CD4-positive, alpha-beta T cell treated with Interleukin-12 subunit alpha and Interleukin-12 subunit beta, for 1 hour (primary cell): Measurements from ENCODE around the gene TRAPPC1.
A peak's percentile ranks its signal among the peaks of the same experiment; 100 is the strongest.
"Not testable (repeated sequence)": the region's sequence is repeated elsewhere in the genome, so short reads cannot be mapped to it uniquely, and the experiment has no call there.

Experiments
- DNase-seq: peaks from one replicate; pipeline ENCODE4 v3.0.0-alpha.2; 2020

The TRAPPC1 gene

GRCh38 chr17:7931709-7932482 lies at the start of gene TRAPPC1, which contains the start of gene CNTROB:
TSS of gene TRAPPC1 (minus strand) at chr17:7931946. CDS start at chr17:7931829, 117 bp downstream.
TSS of gene CNTROB (plus strand) at chr17:7932206. CDS start at chr17:7933080, 874 bp downstream.
- DNase-seq: peak; percentile 100

GRCh38 chr17:7977805-7978204 lies 46.1 kb upstream of the TRAPPC1 start:
- no peak for DNase-seq

- no peak for DNase-seq
Measured at GRCh38 chr17:7977039-7977438, 45.3 kb upstream of the TRAPPC1 start.

- no peak for DNase-seq
Measured at GRCh38 chr17:7974638-7975131, 42.9 kb upstream of the TRAPPC1 start.

- DNase-seq: no peak
Measured at GRCh38 chr17:7972131-7972785, 40.5 kb upstream of the TRAPPC1 start.

- DNase-seq: no peak
Measured at GRCh38 chr17:7971651-7972050, 39.9 kb upstream of the TRAPPC1 start.

GRCh38 chr17:7969433-7969832 lies 37.7 kb upstream of the TRAPPC1 start:
- DNase-seq: no peak

GRCh38 chr17:7967751-7968150 lies 36.0 kb upstream of the TRAPPC1 start:
- no peak for DNase-seq

GRCh38 chr17:7961421-7961820 lies 29.7 kb upstream of the TRAPPC1 start:
- DNase-seq: no peak

- no peak for DNase-seq
Measured at GRCh38 chr17:7959503-7960253, 27.9 kb upstream of the TRAPPC1 start.

GRCh38 chr17:7956228-7956965 lies 24.7 kb upstream of the TRAPPC1 start:
- DNase-seq: no peak

- no peak for DNase-seq
Measured at GRCh38 chr17:7955414-7956227, 23.9 kb upstream of the TRAPPC1 start.

- DNase-seq: not testable (repeated sequence)
Measured at GRCh38 chr17:7953266-7953665, 21.5 kb upstream of the TRAPPC1 start.

- peak; percentile 16 for DNase-seq
Measured at GRCh38 chr17:7951143-7951792, 19.5 kb upstream of the TRAPPC1 start.

GRCh38 chr17:7950578-7950977 lies 18.8 kb upstream of the TRAPPC1 start:
- no peak for DNase-seq

GRCh38 chr17:7947651-7948050 lies 15.9 kb upstream of the TRAPPC1 start:
- no peak for DNase-seq

- no peak for DNase-seq
Measured at GRCh38 chr17:7946441-7946840, 14.7 kb upstream of the TRAPPC1 start.

- DNase-seq: no peak
Measured at GRCh38 chr17:7945651-7946050, 13.9 kb upstream of the TRAPPC1 start.

- no peak for DNase-seq
Measured at GRCh38 chr17:7944326-7944725, 12.6 kb upstream of the TRAPPC1 start.

GRCh38 chr17:7943291-7943690 lies 11.5 kb upstream of the TRAPPC1 start:
- no peak for DNase-seq

- DNase-seq: no peak
Measured at GRCh38 chr17:7940743-7941142, 9.0 kb upstream of the TRAPPC1 start.
